Naive thymus-derived CD4-positive, alpha-beta T cell (primary cell): ENCODE data around the gene COL9A3. TPM values are rescaled to one million over a fixed set of nuclear protein-coding genes. Genes with fewer than 3 reads are reported as not detected.

ENCODE experiments used
- ATAC-seq: fragments of 150-1000 bp; cut with Tn5 transposase; 2 replicates; pipeline ENCODE4 v1.10.0; 2021; ENCODE audit warnings: mild to moderate bottlenecking, moderate library complexity
- CTCF ChIA-PET: fragments of 350-600 bp; sonication (Branson Sonifier 250); formaldehyde crosslinking; loops from one replicate; lab custom pipeline; 2021; ENCODE audit warnings: antibody characterized with exemption; lab: Charles Lee
- POLR2A ChIA-PET: fragments of 350-600 bp; sonication (Branson Sonifier 250); formaldehyde crosslinking; loops from one replicate; lab custom pipeline; 2021; ENCODE audit warnings: antibody characterized with exemption, inconsistent platforms; lab: Charles Lee
- DNase-seq, 9 donors: peaks; one replicate each; pipeline versions ENCODE4 v3.0.0 to v3.0.0-alpha.2; 2020 to 2022; ENCODE audit warnings: mixed read lengths in 1 of 9
- H3K27ac ChIP-seq: one replicate; pipeline ENCODE4 v1.7.0; 2013; ENCODE audit warnings: mild to moderate bottlenecking, low read depth, low read length, moderate library complexity
- H3K27me3 ChIP-seq, 2 donors: one replicate each; pipeline ENCODE4 v1.7.0; 2013; ENCODE audit warnings: low read length in 2 of 2, mild to moderate bottlenecking in 2 of 2, moderate library complexity in 2 of 2; ENCODE audit not compliant: control insufficient read depth in 2 of 2, insufficient read depth in 2 of 2
- H3K36me3 ChIP-seq, 3 experiments: 1 replicate in 2 of 3; 2 replicates in 1 of 3; pipeline ENCODE4 v1.7.0; 2013; ENCODE audit warnings: low read length in 3 of 3, mild to moderate bottlenecking in 3 of 3, moderate library complexity in 1 of 3; ENCODE audit not compliant: insufficient read depth in 3 of 3, control insufficient read depth in 2 of 3
- H3K4me1 ChIP-seq, 2 donors: one replicate each; pipeline ENCODE4 v1.7.0; 2013; ENCODE audit warnings: low read length in 2 of 2, mild to moderate bottlenecking in 2 of 2, moderate library complexity in 1 of 2; ENCODE audit not compliant: control insufficient read depth in 2 of 2, insufficient read depth in 2 of 2
- H3K4me3 ChIP-seq: 2 replicates; pipeline ENCODE4 v1.7.0; 2013; ENCODE audit warnings: mild to moderate bottlenecking, low read length
- H3K9me3 ChIP-seq, 3 experiments: 1 replicate in 2 of 3; 2 replicates in 1 of 3; pipeline ENCODE4 v1.7.0; 2013; ENCODE audit warnings: low read length in 3 of 3; ENCODE audit not compliant: control insufficient read depth in 2 of 3
- H3K27ac Mint-ChIP-seq, 9 donors: one replicate each; pipeline ENCODE4 v1.8.0; 2020 to 2022; ENCODE audit warnings: mixed read lengths in 9 of 9, mild to moderate bottlenecking in 8 of 9, moderate library complexity in 5 of 9, inconsistent platforms in 2 of 9
- H3K27me3 Mint-ChIP-seq, 5 donors: one replicate each; pipeline ENCODE4 v1.8.0; 2021 to 2022; ENCODE audit warnings: mixed read lengths in 5 of 5, mild to moderate bottlenecking in 1 of 5
- H3K36me3 Mint-ChIP-seq, 5 donors: one replicate each; pipeline ENCODE4 v1.8.0; 2020 to 2022; ENCODE audit warnings: mixed read lengths in 5 of 5, mild to moderate bottlenecking in 3 of 5, inconsistent platforms in 1 of 5
- H3K4me1 Mint-ChIP-seq, 7 donors: one replicate each; pipeline ENCODE4 v1.8.0; 2020 to 2022; ENCODE audit warnings: mixed read lengths in 7 of 7, mild to moderate bottlenecking in 3 of 7, inconsistent platforms in 1 of 7
- H3K4me3 Mint-ChIP-seq, 10 donors: one replicate each; pipeline ENCODE4 v1.8.0; 2020 to 2022; ENCODE audit warnings: mild to moderate bottlenecking in 10 of 10, mixed read lengths in 10 of 10, moderate library complexity in 6 of 10, inconsistent platforms in 2 of 10
- H3K9me3 Mint-ChIP-seq, 11 donors: one replicate each; pipeline ENCODE4 v1.8.0; 2020 to 2022; ENCODE audit warnings: mixed read lengths in 11 of 11, mild to moderate bottlenecking in 4 of 11, inconsistent platforms in 1 of 11, moderate library complexity in 1 of 11
- intact Hi-C, 2 donors: fragments of 100-400 bp; cut with micrococcal nuclease; formaldehyde crosslinking; loops; one replicate each; pipeline ENCODE4 v1.15.1; 2023
- polyA plus RNA-seq, 2 donors: library from polyadenylated mRNA; unstranded; fragments of 300-500 nt; fragmentation: Illumina TruSeq; gene quantifications; one replicate each; pipeline ENCODE4 v1.2.3, GENCODE V29; 2021
- total RNA-seq, 6 experiments: library from RNA in 5 of 6; stranded (reverse) in 5 of 6; gene quantifications; 1 replicate in 5 of 6; 2 replicates in 1 of 6; pipeline ENCODE4 v1.2.3 and lab custom pipeline; 2021 to 2026

The COL9A3 gene
- total and polyA plus RNA-seq, 7 experiments from 2014 or later = 0.32 to 0.59 TPM; not detected in 5

GRCh38 chr20:62860391-62860923 lies 43.6 kb downstream of the COL9A3 start:
- H3K27me3 ChIP-seq = no peaks in the 10 kb centered on the region
- Mint-ChIP-seq H3K36me3 (peaks cover 6 to 12% (median 9%) of the 10 kb centered on the region in 5 donors), H3K4me1 (peaks cover 10 to 30% (median 22%) of the 10 kb centered on the region in 7 donors), H3K4me3 (peak overlapping the region; percentile 67 to 84 (median 76)), H3K27ac (peak overlapping the region in 8 of 9 donors; percentile 24 to 84 (median 66)), H3K9me3 (peaks cover 0 to 3% (median 0%) of the 10 kb centered on the region in 11 donors), H3K27me3 (peaks cover 0 to 32% (median 0%) of the 10 kb centered on the region in 5 donors)
- intact Hi-C loops = loop anchor here (2.0 to 5.0 kb wide), 6 partner anchors 42 to 738 kb away; partner anchors contain the start of genes DIDO1 (in 2 of the 2), LSM14B (in 1 of the 2) and YTHDF1 (in 1 of the 2)
- H3K9me3 ChIP-seq = no peaks in the 10 kb centered on the region
- H3K4me3 ChIP-seq = peak overlapping the region; percentile 27
- POLR2A ChIA-PET = interaction anchor here (0.7 to 1.6 kb wide), 3 partner anchors 13 to 45 kb away, joined by 3 to 7 read pairs (median 4); no protein-coding TSS in a partner anchor
- peaks cover 0 to 10% (median 3%) of the 10 kb centered on the region in 3 experiments for H3K36me3 ChIP-seq
- ATAC-seq (no peak), DNase-seq (no peak)
- H3K27ac ChIP-seq = no peak overlapping the region
- H3K4me1 ChIP-seq = peaks cover 9 to 15% of the 10 kb centered on the region in 2 donors
- CTCF ChIA-PET = no interaction called here

- intact Hi-C loops = loop anchor here (1.0 to 5.0 kb wide), 8 partner anchors 41 to 739 kb away; partner anchors contain the start of genes DIDO1 (in 2 of the 2), LSM14B (in 1 of the 2), OGFR (in 1 of the 2) and YTHDF1 (in 1 of the 2)
- Mint-ChIP-seq H3K27me3 (peaks cover 0 to 37% (median 0%) of the 10 kb centered on the region in 5 donors), H3K4me1 (peaks cover 10 to 30% (median 22%) of the 10 kb centered on the region in 7 donors), H3K36me3 (peaks cover 6 to 12% (median 9%) of the 10 kb centered on the region in 5 donors), H3K27ac (peak overlapping the region in 1 of 9 donors; percentile 71), H3K9me3 (peaks cover 0 to 3% (median 0%) of the 10 kb centered on the region in 11 donors), H3K4me3 (peak overlapping the region in 7 of 10 donors; percentile 34 to 84 (median 42))
- no peak overlapping the region for H3K4me3 ChIP-seq
- DNase-seq = peak in 8 of 9 donors; percentile 36 to 66 (median 58)
- ATAC-seq = peak; percentile 28
- CTCF ChIA-PET = interaction anchor here (1.0 to 1.2 kb wide), 3 partner anchors 14 to 93 kb away, joined by 3 to 4 read pairs (median 3); no protein-coding TSS in a partner anchor
- peaks cover 0 to 10% (median 3%) of the 10 kb centered on the region in 3 experiments for H3K36me3 ChIP-seq
- no peaks in the 10 kb centered on the region for H3K27me3 ChIP-seq
- H3K27ac ChIP-seq = no peak overlapping the region
- POLR2A ChIA-PET = interaction anchor here (0.5 to 1.7 kb wide), 9 partner anchors 26 to 148 kb away, joined by 3 to 10 read pairs (median 3); no protein-coding TSS in a partner anchor
- H3K4me1 ChIP-seq = peaks cover 9 to 15% of the 10 kb centered on the region in 2 donors
- H3K9me3 ChIP-seq = no peaks in the 10 kb centered on the region
Measured at GRCh38 chr20:62860924-62861691, 44.3 kb downstream of the COL9A3 start.

DNA sequence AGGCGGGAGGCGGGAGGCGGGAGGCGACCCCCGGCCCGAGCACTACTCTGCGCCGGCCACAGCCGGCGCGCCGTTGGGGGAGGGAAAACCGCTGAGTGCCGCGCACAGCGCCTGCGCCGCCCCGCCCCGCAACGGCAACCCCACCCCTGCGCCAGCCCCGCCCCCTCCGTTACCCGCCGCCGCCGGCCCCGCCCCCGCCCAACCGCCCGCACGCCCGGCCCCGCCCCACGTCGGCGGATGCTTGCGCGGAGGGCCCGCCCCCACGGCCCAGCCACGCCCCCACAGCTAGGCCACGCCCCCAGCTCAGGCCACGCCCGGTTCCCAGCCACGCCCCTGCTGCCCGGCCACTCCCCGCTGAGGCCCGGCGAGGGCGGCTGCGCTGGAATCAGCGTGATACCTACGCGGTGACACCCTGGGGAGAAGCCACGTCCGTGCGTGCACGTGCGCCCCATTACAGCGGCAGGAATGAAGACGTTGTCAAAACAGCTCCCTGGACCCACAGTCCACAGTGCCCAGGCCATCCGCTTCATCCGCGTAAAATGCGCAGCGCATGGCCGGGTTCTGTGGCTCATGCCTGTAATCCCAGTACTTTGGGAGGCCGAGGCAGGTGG lies 45.0 kb downstream of the COL9A3 start, which contains the start of gene TCFL5:
Gene TCFL5 (minus strand): TSS at position 97 of the 611 bp plus-strand sequence. CDS start 152 bp downstream, outside the sequence.
- Histone ChIP-seq H3K4me1 (peaks cover 9 to 15% of the 10 kb centered on the region in 2 donors), H3K9me3 (no peaks in the 10 kb centered on the region), H3K4me3 (no peak within 1 kb of the TSS), H3K27me3 (no peaks in the 10 kb centered on the region), H3K36me3 (peaks cover 0 to 7% (median 2%) of the 10 kb centered on the region in 3 experiments), H3K27ac (peak within 1 kb of the TSS; percentile 48)
- Mint-ChIP-seq H3K36me3 (peaks cover 6 to 11% (median 9%) of the 10 kb centered on the region in 5 donors), H3K4me1 (peaks cover 10 to 30% (median 22%) of the 10 kb centered on the region in 7 donors), H3K9me3 (peaks cover 0 to 3% (median 0%) of the 10 kb centered on the region in 11 donors), H3K4me3 (peak within 1 kb of the TSS; percentile 69 to 84 (median 76)), H3K27ac (peak within 1 kb of the TSS; percentile 26 to 91 (median 74)), H3K27me3 (peaks cover 0 to 37% (median 0%) of the 10 kb centered on the region in 5 donors)
- CTCF ChIA-PET = interaction anchor here (1.0 to 1.2 kb wide), 3 partner anchors 14 to 93 kb away, joined by 3 to 4 read pairs (median 3); no protein-coding TSS in a partner anchor
- ATAC-seq (peak; percentile 98), DNase-seq (peak; percentile 90 to 100 (median 93))
- intact Hi-C loops = loop anchor here (1.0 to 5.0 kb wide), 11 partner anchors 29 to 740 kb away; partner anchors contain the start of genes DIDO1 (in 2 of the 2), GID8 (in 1 of the 2), LSM14B (in 1 of the 2) and OGFR (in 1 of the 2)
- POLR2A ChIA-PET = interaction anchor here (0.5 to 1.7 kb wide), 10 partner anchors 25 to 147 kb away, joined by 3 to 10 read pairs (median 3); no protein-coding TSS in a partner anchor

GRCh38 chr20:62864207-62864606 lies 47.4 kb downstream of the COL9A3 start:
- no peaks in the 10 kb centered on the region for H3K36me3 ChIP-seq
- Mint-ChIP-seq H3K36me3 (peaks cover 0 to 7% (median 0%) of the 10 kb centered on the region in 5 donors), H3K4me1 (peaks cover 7 to 22% (median 14%) of the 10 kb centered on the region in 7 donors), H3K27me3 (peaks cover 0 to 44% (median 0%) of the 10 kb centered on the region in 5 donors), H3K4me3 (no peak overlapping the region), H3K27ac (no peak overlapping the region), H3K9me3 (peaks cover 0 to 3% (median 0%) of the 10 kb centered on the region in 11 donors)
- H3K27ac ChIP-seq = no peak overlapping the region
- POLR2A ChIA-PET = interaction anchor here (1.0 kb wide), 1 partner anchor 22 kb away, joined by 4 read pairs; no protein-coding TSS in a partner anchor
- ATAC-seq (no peak), DNase-seq (no peak)
- no peak overlapping the region for H3K4me3 ChIP-seq
- H3K4me1 ChIP-seq = peaks cover 9 to 15% of the 10 kb centered on the region in 2 donors
- H3K9me3 ChIP-seq = no peaks in the 10 kb centered on the region
- CTCF ChIA-PET = no interaction called here
- H3K27me3 ChIP-seq = no peaks in the 10 kb centered on the region
- intact Hi-C loops = loop anchor here (5.0 kb wide), 5 partner anchors 38 to 742 kb away; partner anchors contain the start of genes DIDO1 (in 2 of the 2), LSM14B (in 1 of the 2) and YTHDF1 (in 1 of the 2)

GRCh38 chr20:62872184-62872847 lies 55.5 kb downstream of the COL9A3 start:
- Mint-ChIP-seq H3K27ac (no peak overlapping the region), H3K9me3 (peaks cover 0 to 7% (median 0%) of the 10 kb centered on the region in 11 donors), H3K36me3 (peaks cover 0 to 4% (median 0%) of the 10 kb centered on the region in 5 donors), H3K4me1 (peaks cover 7 to 36% (median 21%) of the 10 kb centered on the region in 7 donors), H3K27me3 (peaks cover 0 to 9% (median 0%) of the 10 kb centered on the region in 5 donors), H3K4me3 (no peak overlapping the region)
- no peak overlapping the region for H3K27ac ChIP-seq
- no peaks in the 10 kb centered on the region for H3K9me3 ChIP-seq
- no peaks in the 10 kb centered on the region for H3K36me3 ChIP-seq
- no peaks in the 10 kb centered on the region for H3K27me3 ChIP-seq
- DNase-seq (no peak), ATAC-seq (no peak)
- intact Hi-C loops = loop anchor here in 1 of 2 donors (2.0 kb wide), 1 partner anchor 136 kb away; no protein-coding TSS in a partner anchor
- H3K4me1 ChIP-seq = peaks cover 0 to 6% of the 10 kb centered on the region in 2 donors
- H3K4me3 ChIP-seq = no peak overlapping the region
- POLR2A ChIA-PET = interaction anchor here (1.0 kb wide), 1 partner anchor 98 kb away, joined by 3 read pairs; no protein-coding TSS in a partner anchor
- CTCF ChIA-PET = interaction anchor here (0.6 to 1.4 kb wide), 4 partner anchors 15 to 136 kb away, joined by 3 to 5 read pairs (median 4); no protein-coding TSS in a partner anchor
